Activated CD4-positive, alpha-beta T cell treated with anti-CD3 and anti-CD28 coated beads, Interleukin-2, amount 10 ng/mL, durations not matched to agents 7 days and 5 days (primary cell): Measurements from ENCODE around the gene PLCXD3. TPM values are rescaled to one million over a fixed set of nuclear protein-coding genes. Genes with fewer than 3 reads are reported as not detected.

ENCODE experiments used
- CTCF ChIA-PET: fragments of 350-600 bp; sonication (Branson Sonifier 250); formaldehyde crosslinking; loops from one replicate; lab custom pipeline; 2021; ENCODE audit warnings: antibody characterized with exemption; lab: Charles Lee
- POLR2A ChIA-PET: fragments of 350-600 bp; sonication (Branson Sonifier 250); formaldehyde crosslinking; loops from one replicate; lab custom pipeline; 2021; ENCODE audit warnings: antibody characterized with exemption; lab: Charles Lee
- DNase-seq: peaks from one replicate; pipeline ENCODE4 v3.0.0-alpha.2; 2020
- H3K27ac Mint-ChIP-seq: one replicate; pipeline ENCODE4 v1.8.0; 2021; ENCODE audit warnings: mild to moderate bottlenecking, moderate library complexity, mixed read lengths
- H3K27me3 Mint-ChIP-seq: one replicate; pipeline ENCODE4 v1.8.0; 2021; ENCODE audit warnings: mixed read lengths
- H3K36me3 Mint-ChIP-seq: one replicate; pipeline ENCODE4 v1.8.0; 2021; ENCODE audit warnings: low read depth, mixed read lengths
- H3K4me1 Mint-ChIP-seq: one replicate; pipeline ENCODE4 v1.8.0; 2021; ENCODE audit warnings: mixed read lengths
- H3K4me3 Mint-ChIP-seq: one replicate; pipeline ENCODE4 v1.8.0; 2021; ENCODE audit warnings: mild to moderate bottlenecking, moderate library complexity, mixed read lengths
- H3K9me3 Mint-ChIP-seq: one replicate; pipeline ENCODE4 v1.8.0; 2021; ENCODE audit warnings: mixed read lengths
- total RNA-seq, 2 experiments: library from RNA; stranded (reverse); gene quantifications; one replicate each; pipeline ENCODE4 v1.2.3, GENCODE V29; 2021

PLCXD3 gene, protein sequence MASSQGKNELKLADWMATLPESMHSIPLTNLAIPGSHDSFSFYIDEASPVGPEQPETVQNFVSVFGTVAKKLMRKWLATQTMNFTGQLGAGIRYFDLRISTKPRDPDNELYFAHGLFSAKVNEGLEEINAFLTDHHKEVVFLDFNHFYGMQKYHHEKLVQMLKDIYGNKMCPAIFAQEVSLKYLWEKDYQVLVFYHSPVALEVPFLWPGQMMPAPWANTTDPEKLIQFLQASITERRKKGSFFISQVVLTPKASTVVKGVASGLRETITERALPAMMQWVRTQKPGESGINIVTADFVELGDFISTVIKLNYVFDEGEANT
- not detected for total RNA-seq

DNA sequence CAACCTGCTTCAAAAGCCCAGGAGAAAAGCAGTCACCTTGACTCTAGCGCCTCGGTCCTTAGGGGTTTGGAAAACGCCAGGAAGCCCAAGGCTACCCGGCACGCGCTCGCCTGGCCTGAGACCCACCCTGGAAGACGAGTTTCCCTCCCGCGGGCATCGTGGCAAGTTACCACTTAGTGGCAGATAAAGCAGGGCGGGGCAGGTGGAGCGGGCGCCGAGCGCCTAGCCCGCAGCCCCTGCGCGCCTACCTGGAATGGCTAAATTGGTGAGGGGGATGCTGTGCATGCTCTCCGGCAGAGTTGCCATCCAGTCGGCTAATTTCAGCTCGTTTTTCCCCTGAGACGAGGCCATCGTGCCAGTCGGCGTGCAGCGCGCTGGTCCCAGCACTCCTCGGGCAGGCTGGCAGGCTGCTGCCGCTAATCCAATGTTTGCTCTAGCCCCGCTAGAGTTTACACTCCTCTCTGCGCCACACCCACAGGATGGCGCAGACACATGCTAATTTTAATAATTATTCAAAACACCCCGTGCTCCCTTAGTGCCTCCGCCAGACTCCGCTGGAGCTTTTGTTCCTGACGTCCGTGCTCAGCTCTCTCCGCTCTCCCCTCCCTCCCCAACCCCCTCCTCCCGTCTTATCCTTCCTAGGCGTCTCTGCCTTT, at the start of gene PLCXD3:
Gene PLCXD3, minus strand, starts transcription at position 426 of the 656 bp plus-strand sequence. Its CDS starts 75 bp downstream, at position 351.
- Mint-ChIP-seq H3K36me3 (no peaks in the 10 kb centered on the region), H3K27ac (peak within 1 kb of the TSS; percentile 4), H3K4me1 (peaks cover 2% of the 10 kb centered on the region), H3K27me3 (peaks cover 30% of the 10 kb centered on the region), H3K9me3 (no peaks in the 10 kb centered on the region), H3K4me3 (no peak within 1 kb of the TSS)
- ChIA-PET POLR2A (no interaction called here), CTCF (interaction anchor here (1.0 kb wide), 1 partner anchor 15 kb away, joined by 3 read pairs; no protein-coding TSS in a partner anchor)
- DNase-seq, result no peak

DNA sequence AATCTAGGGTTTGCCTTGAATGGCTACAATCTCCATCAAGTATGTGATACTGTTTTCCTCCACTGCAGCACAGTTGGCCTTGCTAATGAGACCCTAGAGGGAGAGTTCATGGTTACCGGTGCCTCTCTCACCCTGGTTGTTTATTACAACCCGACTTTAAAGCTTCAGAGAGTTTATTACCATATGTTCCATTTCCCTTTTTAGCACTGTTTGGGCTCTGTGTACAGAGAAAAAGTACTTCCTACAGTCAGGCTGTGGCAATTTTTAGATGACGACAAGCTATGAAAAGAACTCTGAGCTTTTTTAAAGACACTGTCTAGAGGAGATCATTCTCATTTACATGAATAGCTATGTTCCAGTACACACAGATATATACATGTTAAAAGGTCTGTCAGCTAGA, 48.8 kb upstream of the PLCXD3 start:
- DNase-seq, result no peak
- ChIA-PET POLR2A (no interaction called here), CTCF (no interaction called here)
- Mint-ChIP-seq H3K27ac (no peak overlapping the region), H3K27me3 (no peaks in the 10 kb centered on the region), H3K4me1 (no peaks in the 10 kb centered on the region), H3K9me3 (peaks cover 4% of the 10 kb centered on the region), H3K36me3 (no peaks in the 10 kb centered on the region), H3K4me3 (no peak overlapping the region)

DNA sequence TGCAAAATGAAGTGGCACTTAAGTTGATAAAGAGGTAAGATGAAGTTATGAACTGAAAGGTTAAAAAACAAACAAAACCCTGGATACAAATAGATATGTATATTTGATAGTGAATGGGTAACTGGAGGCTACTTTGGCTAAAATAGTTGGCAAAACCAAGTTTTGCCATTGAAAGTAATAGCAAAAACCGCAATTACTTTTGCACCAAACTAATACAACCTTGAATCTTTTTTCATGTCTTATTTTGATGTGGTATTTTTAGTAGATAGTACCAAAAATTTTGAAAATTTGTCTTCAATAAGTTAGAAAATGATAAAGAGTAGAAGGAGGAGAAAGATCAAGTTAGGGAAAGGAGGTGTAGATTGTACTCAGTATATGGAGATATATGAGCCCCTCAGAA, 47.9 kb upstream of the PLCXD3 start:
- no peak overlapping the region for H3K27ac Mint-ChIP-seq
- no peaks in the 10 kb centered on the region for H3K27me3 Mint-ChIP-seq
- H3K9me3 Mint-ChIP-seq, result no peaks in the 10 kb centered on the region
- no peak overlapping the region for H3K4me3 Mint-ChIP-seq
- ChIA-PET POLR2A (no interaction called here), CTCF (no interaction called here)
- DNase-seq, result no peak
- H3K4me1 Mint-ChIP-seq, result no peaks in the 10 kb centered on the region
- H3K36me3 Mint-ChIP-seq, result no peaks in the 10 kb centered on the region

DNA sequence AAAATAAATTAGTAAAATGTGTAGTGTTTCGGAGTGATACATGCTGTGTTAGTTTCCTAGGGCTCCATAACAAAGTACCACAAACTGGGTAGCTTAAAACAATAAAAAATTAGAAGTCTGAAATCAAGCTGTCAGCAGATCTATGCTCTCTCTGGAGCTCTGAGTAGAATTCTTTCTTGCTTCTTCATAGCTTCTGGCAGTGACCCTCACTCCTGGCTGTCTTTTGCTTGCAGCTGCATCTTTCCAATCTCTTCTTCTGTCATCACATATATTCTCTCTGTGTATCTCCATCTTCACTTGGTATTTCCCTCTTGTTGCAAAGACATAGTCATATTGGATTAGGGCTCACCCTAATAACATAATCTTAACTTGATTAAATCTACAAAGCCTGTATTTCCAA, 37.6 kb upstream of the PLCXD3 start:
- DNase-seq, result no peak
- Mint-ChIP-seq H3K9me3 (peaks cover 4% of the 10 kb centered on the region), H3K27ac (no peak overlapping the region), H3K36me3 (no peaks in the 10 kb centered on the region), H3K4me1 (no peaks in the 10 kb centered on the region), H3K4me3 (no peak overlapping the region), H3K27me3 (no peaks in the 10 kb centered on the region)
- ChIA-PET CTCF (no interaction called here), POLR2A (no interaction called here)

DNA sequence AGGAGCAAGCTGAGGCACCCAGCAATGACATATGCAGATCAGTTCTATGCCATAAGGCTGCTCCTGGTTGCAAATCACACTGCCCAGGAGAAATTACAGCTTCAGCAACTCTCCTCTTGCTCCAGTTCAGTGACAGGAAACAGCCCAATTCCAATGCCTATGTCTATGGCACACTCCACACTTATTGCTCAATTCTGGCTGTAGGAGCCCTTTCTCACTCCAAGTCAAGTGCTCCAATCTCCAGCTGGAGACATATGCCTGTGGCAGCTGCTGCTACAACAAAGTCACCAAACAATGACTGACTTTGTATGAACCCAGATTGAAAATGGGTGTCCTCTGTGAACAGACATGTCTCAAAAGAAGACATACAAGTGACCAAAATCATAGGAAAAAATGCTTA, 31.8 kb upstream of the PLCXD3 start:
- DNase-seq, result no peak
- no peaks in the 10 kb centered on the region for H3K4me1 Mint-ChIP-seq
- H3K4me3 Mint-ChIP-seq, result no peak overlapping the region
- H3K36me3 Mint-ChIP-seq, result no peaks in the 10 kb centered on the region
- no peaks in the 10 kb centered on the region for H3K27me3 Mint-ChIP-seq
- no peak overlapping the region for H3K27ac Mint-ChIP-seq
- CTCF ChIA-PET, result no interaction called here
- no peaks in the 10 kb centered on the region for H3K9me3 Mint-ChIP-seq
- POLR2A ChIA-PET, result no interaction called here

DNA sequence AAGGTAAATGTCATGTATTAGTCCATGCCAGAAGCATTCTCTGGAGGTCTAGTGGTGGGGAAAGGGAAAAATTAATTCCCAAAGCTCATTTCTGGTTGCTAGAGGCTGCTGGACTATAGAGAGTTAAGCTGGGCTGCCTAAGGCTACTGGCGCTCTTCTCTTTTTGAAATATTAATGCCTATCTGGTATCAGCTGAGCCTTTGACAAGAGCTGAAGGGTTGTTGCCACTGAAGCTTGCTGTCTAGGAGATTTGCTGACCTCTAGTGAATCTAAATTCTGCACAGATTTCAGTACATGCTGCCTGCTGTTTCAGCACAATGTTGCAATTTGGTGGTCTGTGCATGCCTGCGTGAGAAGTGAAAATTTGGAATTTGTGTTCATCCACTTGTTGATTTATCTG, 29.1 kb upstream of the PLCXD3 start:
- Mint-ChIP-seq H3K36me3 (no peaks in the 10 kb centered on the region), H3K9me3 (peaks cover 3% of the 10 kb centered on the region), H3K27me3 (no peaks in the 10 kb centered on the region), H3K4me3 (no peak overlapping the region), H3K27ac (no peak overlapping the region), H3K4me1 (no peaks in the 10 kb centered on the region)
- ChIA-PET CTCF (no interaction called here), POLR2A (no interaction called here)
- DNase-seq, result no peak

DNA sequence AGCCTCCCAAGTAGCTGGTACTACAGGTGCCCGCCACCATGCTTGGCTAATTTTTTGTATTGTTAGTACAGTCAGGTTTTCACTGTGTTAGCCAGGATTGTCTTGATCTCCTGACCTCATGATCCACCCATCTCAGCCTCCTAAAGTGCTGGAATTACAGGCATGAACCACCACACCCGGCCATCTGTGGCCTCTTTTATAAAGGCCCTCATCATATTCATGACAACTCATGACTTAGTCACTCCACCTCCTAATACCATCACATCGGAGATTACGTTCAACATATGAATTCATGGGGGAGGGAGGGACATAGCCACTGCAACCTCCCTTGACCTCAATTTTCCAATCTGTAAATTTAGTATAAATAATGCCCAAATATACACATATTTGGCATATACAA, 27.2 kb upstream of the PLCXD3 start:
- no peaks in the 10 kb centered on the region for H3K36me3 Mint-ChIP-seq
- no peak overlapping the region for H3K4me3 Mint-ChIP-seq
- no peaks in the 10 kb centered on the region for H3K4me1 Mint-ChIP-seq
- no peak overlapping the region for H3K27ac Mint-ChIP-seq
- POLR2A ChIA-PET, result no interaction called here
- no peaks in the 10 kb centered on the region for H3K27me3 Mint-ChIP-seq
- CTCF ChIA-PET, result no interaction called here
- no peak for DNase-seq
- peaks cover 3% of the 10 kb centered on the region for H3K9me3 Mint-ChIP-seq

DNA sequence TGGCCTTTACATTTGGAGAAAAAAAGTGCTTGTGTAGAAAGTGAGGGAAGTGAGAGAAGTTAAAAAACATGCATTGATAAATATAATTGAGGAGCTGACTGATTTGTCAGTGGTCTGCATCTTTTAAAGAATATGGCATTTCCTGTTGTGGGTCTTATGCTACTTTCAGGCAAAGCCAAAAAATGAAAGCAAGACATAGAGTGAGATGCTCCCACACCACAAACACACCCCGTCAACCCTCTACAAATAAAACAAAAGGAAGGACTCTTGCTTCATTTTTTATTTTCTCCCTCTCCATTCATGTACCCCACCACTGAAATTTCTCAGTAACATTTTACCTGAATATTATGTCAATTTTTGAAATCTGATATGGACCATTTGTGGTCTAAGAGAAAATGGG, 22.1 kb upstream of the PLCXD3 start:
- no peaks in the 10 kb centered on the region for H3K4me1 Mint-ChIP-seq
- peaks cover 3% of the 10 kb centered on the region for H3K9me3 Mint-ChIP-seq
- H3K27me3 Mint-ChIP-seq, result no peaks in the 10 kb centered on the region
- H3K27ac Mint-ChIP-seq, result no peak overlapping the region
- ChIA-PET CTCF (interaction anchor here (0.7 kb wide), 1 partner anchor 8 kb away, joined by 3 read pairs; no protein-coding TSS in a partner anchor), POLR2A (no interaction called here)
- DNase-seq, result no peak
- no peak overlapping the region for H3K4me3 Mint-ChIP-seq
- no peaks in the 10 kb centered on the region for H3K36me3 Mint-ChIP-seq

DNA sequence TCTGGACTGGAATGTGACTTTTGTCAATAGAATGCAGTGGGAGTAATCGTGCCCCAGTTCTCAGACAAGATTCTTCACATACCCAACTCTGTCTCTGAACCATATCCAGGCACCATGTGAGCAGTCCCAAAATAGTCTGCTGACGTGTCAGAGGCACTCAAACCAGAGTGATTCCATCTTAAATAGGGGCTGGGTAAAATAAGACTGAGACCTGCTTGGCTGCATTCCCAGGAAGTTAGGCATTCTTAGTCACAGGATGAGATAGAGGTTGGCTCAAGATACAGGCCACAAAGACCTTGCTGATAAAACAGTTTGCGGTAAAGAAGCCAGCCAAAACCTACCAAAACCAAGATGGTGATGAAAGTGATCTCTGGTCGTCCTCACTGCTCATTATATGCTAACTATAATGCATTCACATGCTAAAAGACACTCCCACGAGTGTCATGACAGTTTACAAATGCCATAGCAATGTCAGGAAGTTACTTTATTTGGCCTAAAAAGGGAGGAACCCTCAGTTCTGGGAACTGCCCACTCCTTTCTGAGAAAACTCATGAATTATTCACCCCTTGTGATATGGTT, 16.9 kb upstream of the PLCXD3 start:
- ChIA-PET POLR2A (no interaction called here), CTCF (no interaction called here)
- H3K27me3 Mint-ChIP-seq, result no peaks in the 10 kb centered on the region
- H3K27ac Mint-ChIP-seq, result no peak overlapping the region
- H3K36me3 Mint-ChIP-seq, result no peaks in the 10 kb centered on the region
- peaks cover 4% of the 10 kb centered on the region for H3K9me3 Mint-ChIP-seq
- no peaks in the 10 kb centered on the region for H3K4me1 Mint-ChIP-seq
- DNase-seq, result no peak
- no peak overlapping the region for H3K4me3 Mint-ChIP-seq

DNA sequence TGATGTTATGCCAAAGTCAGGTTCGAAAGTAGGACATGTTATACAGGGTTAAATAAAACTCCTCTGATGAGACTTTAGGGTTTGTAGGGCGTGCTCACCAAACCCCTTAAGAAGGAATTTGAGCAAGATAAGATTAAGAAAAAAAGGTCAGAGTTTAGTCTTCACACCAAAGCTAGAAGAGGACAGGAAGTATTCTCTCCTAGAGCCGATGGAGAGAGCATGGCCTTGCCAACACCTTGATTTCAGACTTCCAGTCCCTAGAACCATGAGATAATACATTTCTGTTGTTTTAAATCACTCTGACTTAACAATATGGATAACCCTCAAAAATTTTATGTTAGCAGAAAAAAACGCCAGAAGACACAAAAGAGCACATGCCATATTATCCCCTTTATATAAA, 16.3 kb upstream of the PLCXD3 start:
- H3K27ac Mint-ChIP-seq, result no peak overlapping the region
- H3K36me3 Mint-ChIP-seq, result no peaks in the 10 kb centered on the region

DNA sequence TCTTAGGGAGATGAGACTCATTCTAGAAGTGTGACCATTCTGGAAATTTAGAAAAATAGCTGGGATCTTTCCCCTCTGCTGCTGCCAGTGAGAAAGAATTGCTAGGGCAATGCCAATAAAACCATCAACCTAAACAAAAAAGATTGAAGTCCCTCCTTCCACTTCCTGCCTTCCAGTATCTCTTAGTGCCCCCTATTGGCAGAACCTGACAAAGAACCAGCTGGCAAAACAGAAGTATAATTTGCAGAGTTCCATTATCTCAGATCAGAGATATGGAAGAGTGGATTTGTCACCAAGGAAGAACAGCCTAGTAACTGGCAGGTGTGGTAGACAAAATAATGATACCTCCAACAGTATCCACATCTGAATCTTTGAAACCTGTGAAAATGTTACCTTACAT, 13.8 kb upstream of the PLCXD3 start:
- no peaks in the 10 kb centered on the region for H3K27me3 Mint-ChIP-seq
- no peaks in the 10 kb centered on the region for H3K36me3 Mint-ChIP-seq
- POLR2A ChIA-PET, result no interaction called here
- peaks cover 4% of the 10 kb centered on the region for H3K9me3 Mint-ChIP-seq
- H3K4me1 Mint-ChIP-seq, result no peaks in the 10 kb centered on the region
- no peak for DNase-seq
- H3K27ac Mint-ChIP-seq, result no peak overlapping the region
- H3K4me3 Mint-ChIP-seq, result no peak overlapping the region
- CTCF ChIA-PET, result interaction anchor here (0.8 kb wide), 1 partner anchor 8 kb away, joined by 3 read pairs; no protein-coding TSS in a partner anchor

More for the DNA sequence above, 16.3 kb upstream of the PLCXD3 start:
- CTCF ChIA-PET, result no interaction called here
- H3K4me1 Mint-ChIP-seq, result no peaks in the 10 kb centered on the region
- no peak for DNase-seq
- POLR2A ChIA-PET, result no interaction called here
- H3K4me3 Mint-ChIP-seq, result no peak overlapping the region
- H3K9me3 Mint-ChIP-seq, result peaks cover 4% of the 10 kb centered on the region
- no peaks in the 10 kb centered on the region for H3K27me3 Mint-ChIP-seq

DNA sequence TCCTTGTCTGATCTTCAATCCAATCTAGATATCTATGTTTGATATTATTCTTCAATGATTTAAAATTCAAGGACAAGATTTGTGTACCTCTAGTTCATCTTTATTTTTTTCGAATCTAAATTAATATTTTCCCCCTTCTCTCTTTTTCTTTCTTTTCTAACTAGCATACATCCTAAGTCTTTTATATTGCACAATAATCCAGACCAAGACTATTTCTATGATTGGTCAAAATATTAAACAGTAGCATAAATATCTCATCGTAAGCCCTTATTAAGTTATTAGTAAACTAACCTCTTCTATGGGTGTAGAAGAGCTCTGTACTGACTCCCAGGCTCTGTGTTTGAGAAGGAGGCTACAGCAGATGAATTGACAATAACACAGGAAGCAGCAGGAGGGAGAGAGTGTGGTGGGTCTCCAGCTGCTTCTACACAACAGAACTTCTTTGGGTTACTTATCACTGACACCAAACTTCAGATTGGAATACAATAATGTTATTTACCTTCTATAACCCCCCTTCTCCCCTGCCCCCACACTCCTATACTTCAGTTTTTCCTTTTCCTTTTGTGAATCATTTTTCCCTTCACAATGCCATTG, 11.9 kb upstream of the PLCXD3 start:
- H3K36me3 Mint-ChIP-seq, result no peaks in the 10 kb centered on the region
- H3K27me3 Mint-ChIP-seq, result no peaks in the 10 kb centered on the region
- POLR2A ChIA-PET, result no interaction called here
- CTCF ChIA-PET, result no interaction called here
- peaks cover 4% of the 10 kb centered on the region for H3K9me3 Mint-ChIP-seq
- H3K27ac Mint-ChIP-seq, result no peak overlapping the region
- no peak for DNase-seq
- no peaks in the 10 kb centered on the region for H3K4me1 Mint-ChIP-seq
- H3K4me3 Mint-ChIP-seq, result no peak overlapping the region

DNA sequence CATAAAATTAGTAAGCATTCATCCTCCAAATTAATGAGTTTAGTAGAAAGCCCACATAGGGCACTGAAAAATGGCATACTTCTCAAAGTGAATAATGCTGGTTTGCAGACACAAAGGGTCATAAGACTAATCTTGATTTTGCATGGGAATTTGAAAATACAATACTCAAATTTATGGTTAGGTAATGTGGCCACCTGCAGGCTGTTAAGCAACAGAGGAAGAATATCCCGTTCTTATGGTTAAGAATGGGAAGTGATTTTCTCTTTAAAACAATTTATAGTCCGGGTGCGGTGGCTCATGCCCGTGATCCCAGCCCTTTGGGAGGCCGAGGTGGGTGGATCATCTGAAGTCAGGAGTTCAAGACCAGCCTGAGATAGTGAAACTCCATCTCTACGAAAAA, 9.4 kb upstream of the PLCXD3 start:
- no peaks in the 10 kb centered on the region for H3K27me3 Mint-ChIP-seq
- H3K27ac Mint-ChIP-seq, result no peak overlapping the region
- H3K4me3 Mint-ChIP-seq, result no peak overlapping the region
- ChIA-PET CTCF (no interaction called here), POLR2A (no interaction called here)
- H3K4me1 Mint-ChIP-seq, result no peaks in the 10 kb centered on the region
- DNase-seq, result no peak
- no peaks in the 10 kb centered on the region for H3K36me3 Mint-ChIP-seq
- H3K9me3 Mint-ChIP-seq, result no peaks in the 10 kb centered on the region
